Keratinocyte (primary cell): ENCODE results near the gene ERRFI1. TPM values are rescaled to one million over a fixed set of nuclear protein-coding genes. Genes with fewer than 3 reads are reported as not detected.
A peak's percentile ranks its signal among the peaks of the same experiment; 100 is the strongest.

Experiments
- DNase-seq: peaks from one replicate; pipeline ENCODE4 v3.0.0-alpha.2; 2011; ENCODE audit warnings: low read depth, missing footprints, low spot score
- FAIRE-seq: peaks from 2 replicates; lab custom pipeline; 2011; peaks lifted over from hg19 to GRCh38; lab: Jason Lieb, UNC
- H2AFZ ChIP-seq: 2 replicates; pipeline ENCODE4 v1.6.0; 2012; ENCODE audit warnings: low read length, control low read depth, inconsistent platforms; ENCODE audit not compliant: control insufficient read depth
- H3K27ac ChIP-seq: 2 replicates; pipeline ENCODE4 v1.5.1; 2011; ENCODE audit warnings: low read length; ENCODE audit not compliant: control insufficient read depth, insufficient read depth
- H3K27me3 ChIP-seq: 3 replicates; pipeline ENCODE4 v1.6.0; 2011; ENCODE audit warnings: low read length; ENCODE audit not compliant: control insufficient read depth, insufficient read depth; ENCODE audit errors: extremely low read depth
- H3K36me3 ChIP-seq, 2 experiments: 2 replicates in 1 of 2; 3 replicates in 1 of 2; pipeline ENCODE4 v1.5.1; 2011; ENCODE audit warnings: low read length in 2 of 2, mild to moderate bottlenecking in 1 of 2; ENCODE audit not compliant: control insufficient read depth in 2 of 2, insufficient read depth in 2 of 2; ENCODE audit errors: extremely low read depth in 1 of 2
- H3K4me1 ChIP-seq: 3 replicates; pipeline ENCODE4 v1.5.1; 2011; ENCODE audit warnings: low read length; ENCODE audit not compliant: control insufficient read depth, insufficient read depth; ENCODE audit errors: extremely low read depth
- H3K4me2 ChIP-seq: 3 replicates; pipeline ENCODE4 v1.6.0; 2011; ENCODE audit warnings: low read depth, low read length; ENCODE audit not compliant: control insufficient read depth, insufficient read depth; ENCODE audit errors: extremely low read depth
- H3K4me3 ChIP-seq, 3 experiments: fragments of 200-600 bp in 1 of 3; sonication (generic) in 1 of 3; 2 replicates in 2 of 3; 3 replicates in 1 of 3; pipeline ENCODE4 v1.5.1; 2011 to 2016; ENCODE audit warnings: low read length in 3 of 3, mild to moderate bottlenecking in 3 of 3, control low read depth in 2 of 3, inconsistent platforms in 1 of 3, low read depth in 1 of 3, mixed read lengths in 1 of 3, mixed run types in 1 of 3, moderate library complexity in 1 of 3; ENCODE audit not compliant: control insufficient read depth in 2 of 3, insufficient read depth in 2 of 3; ENCODE audit errors: extremely low read depth in 1 of 3
- H3K79me2 ChIP-seq: 2 replicates; pipeline ENCODE4 v1.6.0; 2012; ENCODE audit warnings: low read length; ENCODE audit not compliant: control insufficient read depth, insufficient read depth
- H3K9ac ChIP-seq: 3 replicates; pipeline ENCODE4 v1.6.0; 2011; ENCODE audit warnings: low read length; ENCODE audit not compliant: control insufficient read depth, insufficient read depth; ENCODE audit errors: extremely low read depth
- H3K9me1 ChIP-seq: 3 replicates; pipeline ENCODE4 v1.6.0; 2011; ENCODE audit warnings: low read length; ENCODE audit not compliant: control insufficient read depth, insufficient read depth; ENCODE audit errors: extremely low read depth
- H3K9me3 ChIP-seq: 2 replicates; pipeline ENCODE4 v1.5.1; 2012; ENCODE audit warnings: low read depth, low read length; ENCODE audit not compliant: control insufficient read depth
- H4K20me1 ChIP-seq: 3 replicates; pipeline ENCODE4 v1.6.0; 2011; ENCODE audit warnings: low read length; ENCODE audit not compliant: control insufficient read depth, insufficient read depth; ENCODE audit errors: extremely low read depth
- EZH2 ChIP-seq: IDR thresholded peaks from one replicate; pipeline ENCODE4 v1.6.1; 2012; ENCODE audit warnings: inconsistent platforms, mild to moderate bottlenecking, low read length, moderate library complexity
- dilution Hi-C: fragments of 300-500 bp; cut with MboI; formaldehyde crosslinking; loops from one replicate; pipeline ENCODE4 v1.7.0; 2020; ENCODE audit warnings: low sequenced_read_pairs; ENCODE audit not compliant: extremely low pct_ligation_motif_present
- polyA plus RNA-seq, 5 experiments: library from polyadenylated mRNA; depleted of rRNA in 3 of 5; stranded (reverse) in 3 of 5; stranded (forward) in 1 of 5; unstranded in 1 of 5; fragments of >200 nt; gene quantifications; 1 replicate in 1 of 5; 2 replicates in 3 of 5; 3 replicates in 1 of 5; pipeline versions ENCODE4 v1.2.1 to v1.2.3, GENCODE V29; 2011 to 2012; ENCODE audit warnings: missing spikeins in 2 of 5, low read depth in 1 of 5, low replicate concordance in 1 of 5
- TF ChIP-seq, protein P1 (sequence below), 3 experiments: IDR thresholded peaks in 1 of 3; conservative IDR thresholded peaks in 1 of 3; optimal IDR thresholded peaks in 1 of 3; 2 replicates in 2 of 3; 3 replicates in 1 of 3; pipeline versions ENCODE3 to v1.5.1; 2011; ENCODE audit warnings: low read length in 3 of 3, mild to moderate bottlenecking in 3 of 3, moderate library complexity in 2 of 3, control low read depth in 1 of 3, inconsistent platforms in 1 of 3; ENCODE audit not compliant: insufficient read depth in 2 of 3; ENCODE audit errors: extremely low read depth in 1 of 3

The ERRFI1 gene
- polyA plus RNA-seq, 1 donor (not counting 4 experiments of a cell fraction or from before 2014, with no cell fraction given): 130 TPM

DNA sequence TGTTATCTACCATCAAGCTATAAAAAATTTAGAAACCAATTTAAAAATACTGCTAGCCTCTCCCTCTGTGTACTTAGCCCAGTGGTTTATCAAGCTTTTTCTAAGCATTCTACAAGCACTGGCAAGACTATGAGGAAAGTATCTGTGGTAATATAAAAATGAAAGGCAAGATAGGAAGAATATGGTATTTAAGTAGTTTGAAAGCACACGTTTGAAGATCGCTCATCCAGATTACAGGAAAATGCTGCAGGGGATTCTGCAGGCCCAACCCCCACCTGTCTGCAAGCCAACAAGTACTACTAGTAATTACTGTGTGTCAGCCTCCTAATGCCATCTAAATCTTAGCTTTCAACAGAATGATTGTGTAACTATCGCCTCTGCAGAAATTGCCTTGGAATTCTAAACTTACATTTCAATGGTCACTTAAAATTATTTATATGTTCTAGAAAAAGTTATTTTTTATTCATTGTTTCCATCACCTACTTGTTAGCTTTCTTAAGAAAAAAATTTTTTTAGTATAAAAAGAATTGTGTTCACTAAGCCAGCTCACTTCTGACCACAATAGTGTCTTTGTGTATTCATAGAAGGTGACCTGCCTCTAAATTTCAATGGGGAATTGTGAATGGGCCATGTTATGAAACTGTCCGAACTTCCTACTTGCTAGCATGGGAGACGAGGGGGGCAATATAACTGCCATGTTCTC lies 8.5 kb downstream of the ERRFI1 start:
- peaks cover 12 to 43% of the 10 kb centered on the region in 2 experiments for H3K36me3 ChIP-seq
- H3K27me3 ChIP-seq: no peaks in the 10 kb centered on the region
- FAIRE-seq (peak; percentile 65), DNase-seq (no peak)
- H3K79me2 ChIP-seq: peaks cover 94% of the 10 kb centered on the region
- no peaks in the 10 kb centered on the region for H3K9me3 ChIP-seq
- peak overlapping the region; percentile 97 for H3K4me2 ChIP-seq
- H3K9me1 ChIP-seq: peaks cover 9% of the 10 kb centered on the region
- dilution Hi-C loops: loop anchor here (25.0 kb wide), 1 partner anchor 295 kb away; the partner anchor contains the start of gene SLC45A1
- H3K4me1 ChIP-seq: peaks cover 89% of the 10 kb centered on the region
- H3K4me3 ChIP-seq: peak overlapping the region in 2 of 3 experiments; percentile 52 to 53
- no peak for TF ChIP-seq EZH2
- TF ChIP-seq, protein P1, sequence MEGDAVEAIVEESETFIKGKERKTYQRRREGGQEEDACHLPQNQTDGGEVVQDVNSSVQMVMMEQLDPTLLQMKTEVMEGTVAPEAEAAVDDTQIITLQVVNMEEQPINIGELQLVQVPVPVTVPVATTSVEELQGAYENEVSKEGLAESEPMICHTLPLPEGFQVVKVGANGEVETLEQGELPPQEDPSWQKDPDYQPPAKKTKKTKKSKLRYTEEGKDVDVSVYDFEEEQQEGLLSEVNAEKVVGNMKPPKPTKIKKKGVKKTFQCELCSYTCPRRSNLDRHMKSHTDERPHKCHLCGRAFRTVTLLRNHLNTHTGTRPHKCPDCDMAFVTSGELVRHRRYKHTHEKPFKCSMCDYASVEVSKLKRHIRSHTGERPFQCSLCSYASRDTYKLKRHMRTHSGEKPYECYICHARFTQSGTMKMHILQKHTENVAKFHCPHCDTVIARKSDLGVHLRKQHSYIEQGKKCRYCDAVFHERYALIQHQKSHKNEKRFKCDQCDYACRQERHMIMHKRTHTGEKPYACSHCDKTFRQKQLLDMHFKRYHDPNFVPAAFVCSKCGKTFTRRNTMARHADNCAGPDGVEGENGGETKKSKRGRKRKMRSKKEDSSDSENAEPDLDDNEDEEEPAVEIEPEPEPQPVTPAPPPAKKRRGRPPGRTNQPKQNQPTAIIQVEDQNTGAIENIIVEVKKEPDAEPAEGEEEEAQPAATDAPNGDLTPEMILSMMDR (optimal IDR thresholded peaks at IDR 0.05 in 1 of 3, IDR thresholded peaks at IDR 0.05 in 1 of 3, conservative IDR thresholded peaks at IDR 0.05 in 1 of 3; ENCODE audit: extremely low read depth in 1 of 3, insufficient read depth in 2 of 3, low read length in 3 of 3): no peak
- H4K20me1 ChIP-seq: peaks cover 19% of the 10 kb centered on the region
- peak overlapping the region; percentile 52 for H3K9ac ChIP-seq
- H3K27ac ChIP-seq: peak overlapping the region; percentile 41
- H2AFZ ChIP-seq: no peak overlapping the region

DNA sequence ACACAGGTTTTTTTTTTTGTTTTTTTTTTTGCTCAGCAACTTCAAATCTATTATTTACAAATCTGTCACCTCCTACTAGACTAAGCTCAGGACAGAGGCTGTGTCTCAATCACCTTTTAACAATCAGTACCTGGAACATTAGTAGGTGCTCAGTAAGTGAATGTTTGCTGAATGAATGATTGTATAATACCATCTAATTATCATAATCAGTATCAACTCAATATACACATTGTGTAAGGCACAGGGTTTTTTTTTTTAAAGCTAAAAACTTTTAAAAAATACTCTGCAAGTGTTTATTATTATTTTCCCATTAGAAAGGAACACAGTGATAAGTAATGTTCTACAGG lies 9.2 kb downstream of the ERRFI1 start:
- no peak for DNase-seq
- Histone ChIP-seq H3K9me1 (peaks cover 9% of the 10 kb centered on the region), H3K4me2 (peak overlapping the region; percentile 97), H3K9me3 (no peaks in the 10 kb centered on the region), H3K27ac (peak overlapping the region; percentile 7), H3K36me3 (peaks cover 16 to 49% of the 10 kb centered on the region in 2 experiments), H3K27me3 (no peaks in the 10 kb centered on the region), H4K20me1 (peaks cover 21% of the 10 kb centered on the region), H3K4me1 (peaks cover 81% of the 10 kb centered on the region), H3K4me3 (peak overlapping the region in 2 of 3 experiments; percentile 1 to 12), H3K9ac (no peak overlapping the region), H2AFZ (no peak overlapping the region), H3K79me2 (peaks cover 93% of the 10 kb centered on the region)
- no peak for TF ChIP-seq EZH2
- TF ChIP-seq, protein P1 (optimal IDR thresholded peaks at IDR 0.05 in 1 of 3, IDR thresholded peaks at IDR 0.05 in 1 of 3, conservative IDR thresholded peaks at IDR 0.05 in 1 of 3; ENCODE audit: extremely low read depth in 1 of 3, insufficient read depth in 2 of 3, low read length in 3 of 3): no peak
- dilution Hi-C loops: loop anchor here (25.0 kb wide), 1 partner anchor 295 kb away; the partner anchor contains the start of gene SLC45A1
- FAIRE-seq: no peak
